ENCODE measurements around the gene DLL1.
A peak's percentile ranks its signal among the peaks of the same experiment; 100 is the strongest.
"Not testable (repeated sequence)": the region's sequence is repeated elsewhere in the genome, so short reads cannot be mapped to it uniquely, and the experiment has no call there.

DLL1 gene

GRCh38 chr6:170290296-170291128, at the start of gene DLL1:
DLL1 (minus strand) TSS chr6:170291078; CDS start chr6:170290139, 939 bp downstream.
- TF ChIP-seq CTCF (IDR thresholded peaks at IDR 0.05): no peak
- Histone ChIP-seq H3K4me3 (peak within 1 kb of the TSS; percentile 85), H3K27ac (peak within 1 kb of the TSS; percentile 4 to 72)
- peak; percentile 77 for DNase-seq (ENCODE audit: low spot score)

GRCh38 chr6:170335199-170335598, 44.3 kb upstream of the DLL1 start:
- not testable (repeated sequence) for H3K4me3 ChIP-seq; DNase-seq (ENCODE audit: low spot score); H3K27ac ChIP-seq

- H3K4me3 ChIP-seq: no peak overlapping the region
- no peak for TF ChIP-seq CTCF (IDR thresholded peaks at IDR 0.05)
- H3K27ac ChIP-seq: no peak overlapping the region
- DNase-seq (ENCODE audit: low spot score): no peak
These were observed 38.4 kb upstream of the DLL1 start for GRCh38 chr6:170329321-170329720.

GRCh38 chr6:170317718-170318117, 26.8 kb upstream of the DLL1 start:
- H3K4me3 ChIP-seq: no peak overlapping the region
- TF ChIP-seq CTCF (IDR thresholded peaks at IDR 0.05): no peak
- no peak for DNase-seq (ENCODE audit: low spot score)
- peak overlapping the region in 1 of 2 donors; percentile 1 for H3K27ac ChIP-seq

- H3K27ac ChIP-seq: peak overlapping the region in 1 of 2 donors; percentile 1
- DNase-seq (ENCODE audit: low spot score): no peak
- H3K4me3 ChIP-seq: no peak overlapping the region
- TF ChIP-seq CTCF (IDR thresholded peaks at IDR 0.05): no peak
These were observed 26.2 kb upstream of the DLL1 start for GRCh38 chr6:170317076-170317475.

- no peak for DNase-seq (ENCODE audit: low spot score)
- H3K27ac ChIP-seq: no peak overlapping the region
- no peak for TF ChIP-seq CTCF (IDR thresholded peaks at IDR 0.05)
- H3K4me3 ChIP-seq: no peak overlapping the region
These were observed 25.2 kb upstream of the DLL1 start for GRCh38 chr6:170316071-170316470.

- no peak overlapping the region for H3K27ac ChIP-seq
- H3K4me3 ChIP-seq: no peak overlapping the region
- TF ChIP-seq CTCF (IDR thresholded peaks at IDR 0.05): no peak
- no peak for DNase-seq (ENCODE audit: low spot score)
These were observed 24.1 kb upstream of the DLL1 start for GRCh38 chr6:170314983-170315382.

Measured in coronary artery (tissue), 2 donors.